D721Med (cell line): ENCODE results near the gene ERI2.

Source experiments
- DNase-seq: peaks from one replicate; pipeline ENCODE4 v3.0.0; 2011; ENCODE audit warnings: low spot score; ENCODE audit not compliant: insufficient read length
- FAIRE-seq: peaks from 2 replicates; lab custom pipeline; 2011; peaks lifted over from hg19 to GRCh38; lab: Jason Lieb, UNC
- TF ChIP-seq, protein P1 (sequence below): IDR thresholded peaks from 2 replicates; pipeline ENCODE4 v1.5.1; 2012; ENCODE audit warnings: mild to moderate bottlenecking, control low read depth; ENCODE audit not compliant: insufficient read depth; ENCODE audit errors: missing control alignments

ERI2 gene

DNA sequence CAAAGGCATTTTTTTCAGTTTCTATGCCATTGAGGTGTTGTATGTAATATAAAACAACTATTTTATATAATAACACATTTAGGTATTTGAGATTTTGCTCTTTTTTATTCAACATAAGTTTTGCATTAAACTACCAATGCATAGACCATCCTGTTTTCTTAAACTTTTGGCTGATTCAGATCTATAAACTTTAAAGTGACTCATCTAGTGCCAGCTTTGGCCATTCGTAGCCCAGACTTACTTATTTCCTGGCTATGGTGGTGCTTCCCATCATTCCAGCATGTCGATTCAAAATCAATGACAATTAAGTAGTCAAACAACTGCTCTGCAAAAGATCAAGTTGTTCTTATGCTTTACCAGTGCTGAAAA, 3.1 kb downstream of the ERI2 start:
- FAIRE-seq (no peak), DNase-seq (no peak)
- TF ChIP-seq, protein P1, sequence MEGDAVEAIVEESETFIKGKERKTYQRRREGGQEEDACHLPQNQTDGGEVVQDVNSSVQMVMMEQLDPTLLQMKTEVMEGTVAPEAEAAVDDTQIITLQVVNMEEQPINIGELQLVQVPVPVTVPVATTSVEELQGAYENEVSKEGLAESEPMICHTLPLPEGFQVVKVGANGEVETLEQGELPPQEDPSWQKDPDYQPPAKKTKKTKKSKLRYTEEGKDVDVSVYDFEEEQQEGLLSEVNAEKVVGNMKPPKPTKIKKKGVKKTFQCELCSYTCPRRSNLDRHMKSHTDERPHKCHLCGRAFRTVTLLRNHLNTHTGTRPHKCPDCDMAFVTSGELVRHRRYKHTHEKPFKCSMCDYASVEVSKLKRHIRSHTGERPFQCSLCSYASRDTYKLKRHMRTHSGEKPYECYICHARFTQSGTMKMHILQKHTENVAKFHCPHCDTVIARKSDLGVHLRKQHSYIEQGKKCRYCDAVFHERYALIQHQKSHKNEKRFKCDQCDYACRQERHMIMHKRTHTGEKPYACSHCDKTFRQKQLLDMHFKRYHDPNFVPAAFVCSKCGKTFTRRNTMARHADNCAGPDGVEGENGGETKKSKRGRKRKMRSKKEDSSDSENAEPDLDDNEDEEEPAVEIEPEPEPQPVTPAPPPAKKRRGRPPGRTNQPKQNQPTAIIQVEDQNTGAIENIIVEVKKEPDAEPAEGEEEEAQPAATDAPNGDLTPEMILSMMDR = no peak

DNA sequence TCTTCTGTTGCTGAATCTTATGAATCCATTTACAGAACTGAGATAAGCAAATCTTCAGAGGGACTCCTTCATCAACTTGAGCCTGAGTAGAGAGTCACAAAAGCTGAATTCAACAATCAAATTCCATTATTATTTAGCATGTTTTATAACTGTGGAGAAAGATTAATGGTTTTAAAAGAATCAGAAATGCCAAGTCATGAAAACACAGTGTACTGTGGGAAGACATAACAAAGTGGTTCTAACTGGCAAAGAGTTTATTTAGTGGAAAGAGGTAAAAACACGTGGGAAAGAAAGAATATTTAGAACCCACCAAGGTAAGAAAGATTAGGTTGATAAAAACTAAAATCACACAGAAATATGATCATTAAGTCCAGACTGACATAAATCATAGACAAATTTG, 5.0 kb downstream of the ERI2 start:
- DNase-seq (no peak), FAIRE-seq (no peak)
- TF ChIP-seq, protein P1 = no peak

DNA sequence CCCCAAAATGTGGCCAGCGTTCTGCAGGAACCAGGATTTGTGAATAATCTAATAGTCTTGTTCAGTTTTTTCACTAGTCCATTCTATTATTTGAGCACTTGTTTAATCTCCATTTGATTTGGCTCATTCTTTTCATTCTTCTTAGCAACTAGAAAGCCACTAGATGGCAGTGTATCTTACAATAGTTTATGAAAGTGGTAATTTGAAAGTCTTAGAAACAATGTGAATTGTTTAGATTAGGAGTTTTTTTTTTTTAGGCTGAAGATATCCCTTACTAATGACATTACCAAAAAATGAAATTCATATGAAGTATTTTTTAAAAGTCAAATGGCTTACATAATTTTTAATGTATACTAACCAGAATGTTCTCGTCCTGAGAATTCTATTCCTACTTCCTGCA, 6.7 kb downstream of the ERI2 start:
- FAIRE-seq (peak; percentile 25), DNase-seq (no peak)
- TF ChIP-seq, protein P1 = peak; percentile 46

DNA sequence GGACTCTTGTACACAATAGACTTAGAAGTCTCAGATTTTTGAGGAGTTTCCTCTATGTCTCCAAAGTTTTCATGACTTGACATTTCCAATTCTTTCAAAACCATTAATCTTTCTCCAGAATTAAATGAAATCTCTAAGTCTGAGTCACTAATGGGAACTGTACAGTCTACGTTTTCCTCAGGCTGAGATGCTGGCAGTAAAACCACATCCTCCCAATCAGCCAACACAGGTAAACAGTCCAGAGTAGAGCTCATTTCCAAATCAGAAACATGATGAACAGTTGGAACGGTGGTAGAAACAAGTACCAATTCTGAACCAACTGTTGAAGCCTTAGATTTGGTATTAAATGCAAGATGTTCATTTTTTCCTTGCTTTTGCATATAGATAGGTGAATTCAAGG, 7.9 kb downstream of the ERI2 start:
- FAIRE-seq (no peak), DNase-seq (no peak)
- TF ChIP-seq, protein P1 = no peak

DNA sequence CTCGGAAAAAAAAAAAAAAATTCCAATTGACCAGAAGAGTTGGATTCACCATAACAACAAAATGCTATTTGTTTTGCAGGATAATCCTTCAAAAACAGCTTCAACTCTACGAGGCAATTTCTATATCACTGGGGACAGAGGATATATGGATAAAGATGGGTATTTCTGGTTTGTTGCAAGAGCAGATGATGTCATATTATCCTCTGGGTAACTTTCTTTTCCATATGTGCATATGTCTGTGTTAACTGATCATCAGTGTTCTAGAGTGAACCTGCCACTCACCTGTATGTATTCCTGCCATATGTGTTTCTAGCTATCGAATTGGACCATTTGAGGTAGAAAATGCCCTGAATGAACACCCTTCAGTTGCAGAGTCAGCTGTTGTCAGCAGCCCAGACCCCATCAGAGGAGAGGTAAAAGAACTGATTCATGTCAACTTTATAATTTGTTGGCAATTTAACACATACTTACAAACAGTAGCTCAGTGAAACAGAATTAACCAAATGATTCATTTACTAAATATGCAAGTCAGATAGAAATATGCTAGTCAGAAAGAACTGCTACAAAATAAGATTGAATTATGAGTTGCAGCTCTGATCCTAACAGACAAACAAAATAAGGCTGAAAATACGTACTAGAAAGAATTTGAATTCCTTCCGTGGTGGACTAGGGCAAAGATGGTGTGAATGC, 14.2 kb downstream of the ERI2 start:
- no peak for DNase-seq
- no peak for FAIRE-seq

DNA sequence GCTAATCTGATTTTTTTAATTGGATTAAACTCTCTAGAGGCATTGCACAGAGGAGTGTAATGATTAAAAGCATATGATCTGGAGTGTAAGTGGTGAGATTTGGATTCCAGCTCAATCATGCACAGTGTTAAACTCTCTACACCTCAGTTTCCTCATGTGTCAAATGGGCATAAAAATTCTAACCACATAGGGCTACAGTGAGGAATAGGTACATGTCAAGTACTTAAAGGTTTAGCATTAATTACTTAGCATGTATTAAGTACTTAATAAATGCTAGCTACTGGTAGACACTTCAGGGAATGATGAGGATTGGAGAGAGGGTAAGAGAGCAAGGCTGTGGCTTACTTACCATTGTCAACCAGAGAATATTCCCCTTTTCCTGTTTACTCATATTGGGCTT, 17.1 kb downstream of the ERI2 start:
- DNase-seq (no peak), FAIRE-seq (no peak)
- TF ChIP-seq, protein P1 = no peak

More for the DNA sequence above, 14.2 kb downstream of the ERI2 start:
- TF ChIP-seq, protein P1 = no peak

DNA sequence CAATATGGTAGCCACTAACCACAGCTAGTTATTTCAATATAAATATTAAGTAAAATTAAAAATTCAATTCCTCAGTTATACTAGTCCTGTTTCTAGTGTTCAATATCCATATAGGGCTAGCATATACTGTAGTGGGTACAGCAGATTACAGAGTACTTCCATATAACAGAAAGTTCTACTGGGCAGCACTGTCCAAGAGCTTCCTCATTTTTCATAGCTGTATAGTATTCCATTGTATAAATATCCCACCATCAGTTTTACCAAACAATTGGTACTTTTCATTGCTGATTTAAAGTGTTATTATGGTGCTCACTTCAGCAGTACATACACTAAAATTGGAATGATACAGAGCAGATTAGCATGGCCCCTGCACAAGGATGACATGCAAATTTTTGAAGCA, 22.1 kb downstream of the ERI2 start:
- FAIRE-seq (no peak), DNase-seq (no peak)
- TF ChIP-seq, protein P1 = no peak
